Cardiac septum (tissue), 1 donor: ENCODE results near the gene TATDN3. TPM values are rescaled to one million over a fixed set of nuclear protein-coding genes. Genes with fewer than 3 reads are reported as not detected.
"Not testable (repeated sequence)": the region's sequence is repeated elsewhere in the genome, so short reads cannot be mapped to it uniquely, and the experiment has no call there.

ENCODE experiments used
- DNase-seq: peaks from one replicate; pipeline ENCODE4 v3.0.0-alpha.2; 2020; ENCODE audit warnings: low spot score
- intact Hi-C: fragments of 100-400 bp; cut with DNase I; formaldehyde crosslinking; loops from one replicate; pipeline ENCODE4 v1.14.0; 2022
- total RNA-seq: library from RNA; stranded (reverse); fragmentation: NEBNext Ultra II Directional; extraction: Animal tissue kit (Norgen Biotek cat#: 25700); gene quantifications from one replicate; pipeline ENCODE4 v1.2.1, GENCODE V29; 2021
- donor health status: DM: no; HTN: no; CAD: no.

Gene TATDN3
- total RNA-seq, 1 donor from 2014 or later: 22.4 TPM

DNA sequence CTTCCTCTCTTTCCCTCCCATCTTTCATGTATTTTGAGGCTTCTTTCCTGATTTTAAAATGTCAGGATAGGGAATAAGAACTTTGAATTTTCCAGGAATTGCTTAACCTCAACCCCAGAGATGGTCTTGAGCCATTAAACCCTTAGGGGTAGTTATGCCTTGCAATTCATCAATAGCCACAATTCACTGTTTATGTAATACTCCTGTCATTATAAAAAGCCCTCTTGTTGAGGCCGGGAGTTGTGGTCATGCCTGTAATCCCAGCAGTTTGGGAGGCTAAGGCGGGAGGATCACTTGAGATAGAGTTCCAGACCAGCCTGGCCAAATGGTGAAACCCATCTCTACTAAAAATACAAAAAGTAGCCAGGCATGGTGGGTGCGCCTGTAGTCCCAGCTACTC lies 31.3 kb downstream of the TATDN3 start:
- no peak for DNase-seq
- intact Hi-C loops: no loop called here

DNA sequence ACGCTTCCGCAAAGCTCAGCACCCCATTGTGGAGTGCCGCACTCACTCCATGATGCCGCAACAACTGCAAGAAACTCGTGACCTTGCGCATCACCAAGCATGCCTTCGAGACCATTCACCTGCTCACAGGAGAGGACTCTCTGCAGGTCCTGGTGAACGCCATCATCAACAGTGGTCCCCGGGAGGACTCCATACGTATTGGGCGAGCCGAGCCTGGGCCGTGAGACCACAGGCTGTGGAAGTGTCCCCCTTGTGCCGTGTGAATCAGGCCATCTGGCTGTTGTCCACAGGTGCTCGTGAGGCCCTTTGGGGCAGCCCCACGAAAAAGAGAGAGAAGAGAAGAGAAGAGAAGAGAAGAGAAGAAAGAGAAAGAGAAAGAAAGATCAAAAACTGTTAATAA lies 32.5 kb downstream of the TATDN3 start:
- intact Hi-C loops: no loop called here

DNA sequence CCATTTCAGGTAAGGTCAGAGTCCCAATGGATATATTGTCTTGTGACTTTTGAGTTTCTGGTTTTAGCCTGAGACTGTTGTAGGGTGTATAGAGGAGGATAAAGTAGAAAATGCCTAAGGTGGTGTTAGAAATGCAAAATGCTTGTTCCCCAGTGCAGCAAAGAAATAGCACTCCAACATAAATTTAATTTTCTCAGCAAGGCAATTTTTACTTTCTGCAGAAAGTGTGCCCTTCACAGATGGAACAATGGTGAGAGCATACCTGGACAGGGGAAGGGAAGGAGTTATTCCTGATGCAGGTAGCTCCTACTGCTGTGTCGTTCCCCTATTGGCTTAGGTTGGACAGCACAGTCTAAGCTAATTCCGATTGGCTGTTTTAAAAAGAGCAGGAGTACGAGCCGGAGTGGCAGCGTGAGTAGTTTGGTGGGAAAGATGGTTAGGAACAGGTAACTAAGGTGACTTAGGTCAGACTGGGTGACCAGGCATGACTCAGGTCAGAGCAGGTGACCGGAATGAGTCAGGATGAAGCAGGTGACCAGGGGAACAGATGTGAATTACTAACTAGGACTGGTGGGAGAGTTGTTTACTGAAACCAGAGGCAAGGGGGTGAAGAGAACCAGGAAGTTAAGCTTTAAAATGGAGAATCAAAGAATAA lies 34.2 kb downstream of the TATDN3 start:
- intact Hi-C loops: no loop called here
- no peak for DNase-seq

More for the DNA sequence above, 32.5 kb downstream of the TATDN3 start:
- no peak for DNase-seq

DNA sequence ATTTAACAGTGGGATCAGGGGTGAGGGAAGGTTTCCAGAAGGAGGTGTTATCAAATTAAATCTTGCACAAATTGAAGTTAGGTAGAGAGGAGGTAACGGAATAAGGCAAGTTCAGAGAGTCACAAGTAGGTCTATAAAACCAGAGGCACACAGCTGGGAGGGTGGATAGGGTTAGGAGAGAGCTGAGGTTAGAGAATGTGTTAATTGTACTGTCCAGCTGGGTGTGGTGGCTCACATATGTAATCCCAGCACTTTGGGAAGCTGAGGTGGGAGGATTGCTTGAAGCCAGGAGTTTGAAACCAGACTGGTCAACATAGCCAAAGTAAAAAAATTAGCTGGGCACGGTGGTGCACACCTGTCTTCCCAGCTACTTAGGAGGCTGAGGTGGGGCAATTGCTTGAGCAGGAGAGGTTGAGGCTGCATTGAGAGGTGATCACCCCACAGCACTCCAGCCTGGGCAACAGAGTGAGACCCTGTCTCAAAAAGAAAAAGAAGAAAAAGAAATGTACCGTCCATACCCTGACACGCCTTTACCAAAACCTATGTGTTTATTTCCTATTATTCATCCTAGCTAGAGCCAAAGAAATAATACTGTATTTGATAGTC lies 35.6 kb downstream of the TATDN3 start:
- no peak for DNase-seq
- intact Hi-C loops: no loop called here

DNA sequence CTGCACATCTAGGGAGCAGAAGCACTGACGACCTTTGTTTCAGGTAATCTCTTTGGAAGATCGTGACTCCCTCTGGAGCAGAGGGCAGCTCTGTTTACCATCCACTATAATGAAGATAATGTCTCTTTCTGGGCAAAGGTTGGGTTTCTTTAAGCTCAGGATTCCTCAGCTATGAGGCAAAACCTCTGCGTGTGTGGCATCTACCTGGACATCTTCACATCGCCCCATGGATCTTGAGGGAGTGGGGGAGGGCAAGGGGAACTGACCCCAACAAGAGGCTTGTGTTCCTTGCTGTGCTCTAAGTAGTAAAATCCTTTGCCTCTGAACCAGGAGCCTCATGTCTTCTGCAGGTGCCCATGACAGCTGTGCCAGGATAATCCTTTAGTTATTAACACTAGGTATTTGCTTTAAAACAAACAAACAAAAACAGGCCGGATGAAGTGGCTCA lies 36.2 kb downstream of the TATDN3 start:
- DNase-seq: no peak
- intact Hi-C loops: no loop called here

DNA sequence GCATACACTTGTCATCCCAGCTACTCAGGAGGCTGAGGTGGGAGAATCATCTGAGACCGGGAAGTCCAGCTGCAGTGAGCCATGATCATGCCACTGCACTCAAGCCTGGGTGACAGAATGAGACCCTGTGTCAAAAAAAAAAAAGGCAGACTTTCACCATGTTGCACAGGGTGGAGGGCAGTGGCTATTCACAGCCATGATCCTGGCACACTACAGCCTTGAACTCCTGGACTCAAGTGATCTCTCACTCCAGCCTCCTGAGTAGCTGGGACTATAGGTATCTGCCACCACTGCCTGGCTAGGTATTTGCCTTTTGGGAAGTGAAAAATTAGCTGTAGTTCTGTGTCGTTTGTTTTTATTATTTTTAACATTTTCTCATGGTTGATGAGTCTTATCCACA lies 36.7 kb downstream of the TATDN3 start:
- intact Hi-C loops: no loop called here
- no peak for DNase-seq

DNA sequence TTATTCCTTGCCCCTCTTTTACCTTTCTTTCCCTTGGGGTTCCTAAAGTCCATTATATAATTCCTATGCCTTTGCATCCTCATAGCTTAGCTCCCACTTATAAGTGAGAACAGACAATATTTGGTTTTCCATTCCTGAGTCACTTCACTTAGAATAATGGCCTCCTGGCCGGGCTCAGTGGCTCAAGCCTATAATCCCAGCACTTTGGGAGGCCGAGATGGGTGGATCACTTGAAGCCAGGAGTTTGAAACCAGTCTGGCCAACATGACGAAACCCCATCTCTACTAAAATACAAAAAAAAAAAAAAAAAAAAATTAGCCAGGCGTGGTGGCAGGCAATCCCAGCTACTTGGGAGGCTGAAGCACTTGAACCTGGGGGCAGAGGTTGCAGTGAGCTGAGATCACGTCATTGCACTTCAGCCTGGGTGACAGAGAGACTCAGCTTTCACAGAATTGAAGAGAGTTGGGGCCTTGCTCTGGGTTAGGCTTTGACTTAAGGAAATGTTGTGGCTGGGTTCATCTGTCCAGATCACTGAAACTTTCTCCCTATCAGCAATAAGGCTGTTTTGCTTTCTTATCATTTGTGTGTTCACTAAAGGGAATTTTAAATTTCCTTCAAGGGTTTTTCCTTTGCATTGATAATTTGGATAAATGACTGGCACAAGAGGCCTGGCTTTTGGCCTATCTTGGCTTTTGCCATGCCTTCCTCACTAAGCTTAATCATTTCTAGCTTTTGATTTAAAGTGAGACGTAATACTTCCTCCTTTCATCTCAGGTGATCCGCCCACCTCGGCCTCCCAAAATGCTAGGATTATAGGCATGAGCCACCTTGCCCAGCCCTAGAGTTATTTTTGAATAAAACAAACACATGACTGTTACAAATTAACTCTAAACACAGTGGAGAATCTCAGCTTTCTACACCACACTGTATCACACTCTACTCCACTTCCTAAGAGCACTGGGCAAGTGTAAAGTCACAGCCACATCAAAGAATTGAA lies 41.8 kb downstream of the TATDN3 start:
- intact Hi-C loops: not testable (repeated sequence)

DNA sequence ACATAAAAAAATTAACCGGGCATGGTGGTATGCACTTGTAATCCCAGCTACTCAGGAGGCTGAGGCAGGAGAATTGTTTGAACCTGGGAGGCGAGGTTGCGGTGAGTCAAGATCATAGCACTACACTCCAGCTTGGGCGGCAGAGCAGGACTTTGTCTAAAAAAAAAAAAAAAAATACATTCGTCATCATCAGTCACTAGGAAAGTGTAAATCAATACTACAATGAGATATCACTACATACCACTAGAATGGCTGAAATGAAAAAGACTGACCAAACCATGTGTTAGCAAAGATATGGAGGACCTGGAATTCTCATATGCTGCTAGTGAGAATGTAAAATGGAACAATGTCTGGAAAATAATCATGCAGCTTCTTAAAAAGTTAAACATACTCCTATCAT lies 46.5 kb downstream of the TATDN3 start:
- no peak for DNase-seq
- intact Hi-C loops: no loop called here

More for the DNA sequence above, 41.8 kb downstream of the TATDN3 start:
- DNase-seq: not testable (repeated sequence)

DNA sequence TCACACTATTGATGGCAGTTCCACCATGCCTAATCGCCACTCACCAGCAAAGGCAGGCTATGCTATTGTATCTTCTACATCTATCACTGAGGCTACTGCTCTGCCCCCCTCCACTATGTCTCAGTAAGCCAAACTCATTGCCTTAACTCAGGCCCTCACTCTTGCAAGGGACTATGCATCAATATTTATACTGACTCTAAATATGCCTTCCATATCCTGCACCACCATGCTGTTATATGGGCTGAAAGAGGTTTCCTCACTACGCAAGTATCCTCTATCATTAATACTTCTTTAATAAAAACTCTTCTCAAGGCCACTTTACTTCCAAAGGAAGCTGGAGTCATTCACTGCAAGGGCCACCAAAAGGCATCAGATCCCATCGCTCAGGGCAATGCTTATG lies 52.8 kb downstream of the TATDN3 start:
- DNase-seq, intact Hi-C loops: not testable (repeated sequence)

DNA sequence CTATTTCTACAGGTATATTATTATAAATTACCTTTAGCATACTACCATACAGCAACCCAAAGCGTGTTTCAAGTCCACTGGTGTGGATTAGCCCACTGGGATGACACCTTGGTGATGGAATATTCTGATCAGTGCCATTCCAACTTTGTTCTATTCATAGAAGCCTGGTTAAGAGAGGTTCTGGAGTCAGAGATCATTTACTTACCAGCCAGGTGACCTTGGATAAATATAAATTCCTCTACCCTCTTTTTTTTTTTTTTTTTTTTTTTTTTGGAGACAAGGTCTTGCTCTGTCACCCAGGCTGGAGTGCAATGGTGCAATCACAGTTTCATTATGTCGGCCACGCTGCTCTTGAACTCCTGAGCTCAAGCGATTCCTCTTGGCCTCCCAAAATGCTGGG lies 55.9 kb downstream of the TATDN3 start, which contains the start of gene SPATA45:
TSS of gene SPATA45 (minus strand) at position 101 of the 400 bp plus-strand sequence. CDS start 11,500 bp downstream, outside the sequence.
- DNase-seq: no peak
- intact Hi-C loops: no loop called here

DNA sequence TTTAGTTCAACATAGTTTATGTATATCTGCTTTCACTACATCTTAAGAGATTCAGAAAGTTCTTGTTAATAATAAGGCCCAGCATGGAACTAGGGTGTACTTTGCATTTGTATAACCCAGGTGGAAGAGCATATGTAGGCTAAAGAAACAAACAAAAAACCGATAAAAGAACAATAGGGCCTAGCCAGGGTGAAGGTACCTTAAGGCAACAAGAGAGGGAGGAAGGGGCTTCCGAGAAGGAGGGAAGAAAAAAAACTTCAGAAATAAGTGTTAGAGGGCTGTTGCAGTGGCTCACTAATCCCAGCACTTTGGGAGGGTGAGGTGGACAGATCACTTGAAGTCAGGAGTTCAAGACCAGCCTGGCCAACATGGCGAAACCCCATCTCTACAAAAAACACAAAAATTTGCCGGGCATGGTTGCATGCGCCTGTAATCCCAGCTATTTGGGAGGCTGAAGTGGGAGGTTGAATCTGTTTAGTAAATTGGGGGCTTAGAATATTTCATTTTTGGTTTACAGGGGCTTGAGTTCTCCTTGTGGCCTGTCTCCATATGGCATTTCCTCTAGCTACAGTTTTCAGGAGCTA lies 60.5 kb downstream of the TATDN3 start:
- intact Hi-C loops: no loop called here
- no peak for DNase-seq

DNA sequence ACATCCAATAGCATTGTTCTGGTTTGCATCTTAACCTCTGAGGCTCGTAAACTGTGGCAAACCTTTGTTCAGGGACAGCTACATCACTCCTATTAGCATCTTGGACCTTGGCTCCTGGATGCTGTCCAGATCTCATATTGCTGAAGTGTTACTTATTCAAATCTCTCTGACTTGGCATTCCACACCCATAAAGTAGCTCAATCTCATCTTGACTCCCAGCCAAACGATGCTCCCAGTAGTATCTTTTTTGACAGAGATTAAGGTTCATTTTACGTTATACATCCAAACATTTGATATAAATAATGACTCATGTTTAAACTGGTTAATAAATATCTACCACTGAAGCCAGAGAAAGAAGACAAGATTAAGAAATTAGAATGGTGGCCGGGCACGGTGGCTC lies 62.0 kb downstream of the TATDN3 start:
- DNase-seq: no peak
- intact Hi-C loops: no loop called here

DNA sequence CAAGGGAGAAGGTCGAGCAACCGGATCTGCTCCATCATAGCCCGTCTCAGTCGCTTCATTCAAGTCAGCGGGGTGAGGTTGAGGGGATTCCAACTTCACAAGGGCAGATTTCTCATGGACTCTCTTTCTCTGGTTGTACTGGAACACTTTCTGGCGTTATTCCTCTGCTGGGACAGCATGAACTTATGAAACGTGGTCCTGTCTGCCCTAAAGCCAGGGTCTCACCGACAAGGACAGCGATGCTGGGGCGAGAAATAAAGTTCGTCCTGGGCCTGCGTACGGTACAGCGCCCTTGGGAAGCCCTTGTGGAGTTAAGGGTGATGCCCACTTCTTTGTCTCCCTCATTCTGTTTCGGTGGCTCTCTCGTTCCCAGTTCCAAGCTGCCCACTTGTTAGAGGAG lies 65.1 kb downstream of the TATDN3 start:
- DNase-seq: no peak
- intact Hi-C loops: loop anchor here (5.0 kb wide), 1 partner anchor 64 kb away; the partner anchor contains the start of genes NSL1 and TATDN3

DNA sequence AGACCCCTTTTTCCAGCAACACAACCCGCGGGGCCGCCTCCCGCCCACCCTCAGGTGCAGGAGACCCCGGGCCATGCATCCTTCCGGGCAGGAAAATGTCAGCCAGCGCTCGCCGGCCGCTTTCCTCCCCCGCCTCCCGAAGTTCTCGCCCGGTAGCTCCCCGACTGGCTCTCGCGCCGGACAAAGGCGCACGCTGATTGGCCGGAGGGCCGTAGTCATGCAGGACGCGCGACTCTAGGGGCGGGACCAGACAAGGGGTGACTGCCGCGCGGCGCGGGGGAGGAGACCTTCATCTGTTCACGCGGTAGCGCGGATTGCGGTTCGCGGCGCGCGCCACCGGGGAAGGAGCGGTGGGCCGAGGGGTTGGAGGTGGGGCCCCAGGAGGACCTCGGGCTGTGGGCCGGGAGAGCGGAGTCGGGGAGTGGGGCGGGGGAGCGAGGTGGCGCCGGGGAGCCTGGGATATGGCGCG lies 66.3 kb downstream of the TATDN3 start, which contains the start of gene FLVCR1:
TSS of gene FLVCR1 (plus strand) at position 284 of the 469 bp plus-strand sequence. CDS start at position 462, 178 bp downstream.
- intact Hi-C loops: loop anchor here (5.0 kb wide), 1 partner anchor 66 kb away; the partner anchor contains the start of genes NSL1 and TATDN3
- peak; percentile 100 for DNase-seq

DNA sequence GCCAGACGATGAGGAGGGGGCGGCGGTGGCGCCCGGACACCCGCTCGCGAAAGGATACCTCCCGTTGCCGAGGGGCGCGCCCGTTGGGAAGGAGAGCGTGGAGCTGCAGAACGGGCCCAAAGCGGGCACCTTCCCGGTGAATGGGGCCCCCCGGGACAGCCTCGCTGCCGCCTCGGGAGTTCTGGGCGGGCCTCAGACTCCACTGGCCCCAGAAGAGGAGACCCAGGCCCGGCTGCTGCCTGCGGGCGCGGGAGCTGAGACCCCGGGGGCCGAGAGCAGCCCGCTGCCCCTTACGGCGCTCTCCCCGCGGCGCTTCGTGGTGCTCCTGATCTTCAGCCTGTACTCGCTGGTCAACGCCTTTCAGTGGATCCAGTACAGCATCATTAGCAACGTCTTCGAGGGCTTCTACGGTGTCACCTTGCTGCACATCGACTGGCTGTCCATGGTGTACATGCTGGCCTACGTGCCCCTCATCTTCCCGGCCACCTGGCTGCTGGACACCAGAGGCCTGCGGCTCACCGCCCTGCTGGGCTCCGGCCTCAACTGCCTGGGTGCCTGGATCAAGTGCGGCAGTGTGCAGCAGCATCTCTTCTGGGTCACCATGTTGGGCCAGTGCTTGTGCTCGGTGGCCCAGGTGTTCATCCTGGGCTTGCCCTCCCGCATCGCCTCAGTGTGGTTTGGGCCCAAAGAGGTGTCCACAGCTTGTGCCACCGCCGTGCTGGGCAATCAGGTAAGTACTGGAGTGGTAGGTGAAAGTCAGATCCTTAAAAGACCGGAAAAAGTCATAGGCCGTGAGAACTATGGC lies 67.0 kb downstream of the TATDN3 start:
- intact Hi-C loops: loop anchor here (5.0 kb wide), 1 partner anchor 66 kb away; the partner anchor contains the start of genes NSL1 and TATDN3
- peak; percentile 78 for DNase-seq

DNA sequence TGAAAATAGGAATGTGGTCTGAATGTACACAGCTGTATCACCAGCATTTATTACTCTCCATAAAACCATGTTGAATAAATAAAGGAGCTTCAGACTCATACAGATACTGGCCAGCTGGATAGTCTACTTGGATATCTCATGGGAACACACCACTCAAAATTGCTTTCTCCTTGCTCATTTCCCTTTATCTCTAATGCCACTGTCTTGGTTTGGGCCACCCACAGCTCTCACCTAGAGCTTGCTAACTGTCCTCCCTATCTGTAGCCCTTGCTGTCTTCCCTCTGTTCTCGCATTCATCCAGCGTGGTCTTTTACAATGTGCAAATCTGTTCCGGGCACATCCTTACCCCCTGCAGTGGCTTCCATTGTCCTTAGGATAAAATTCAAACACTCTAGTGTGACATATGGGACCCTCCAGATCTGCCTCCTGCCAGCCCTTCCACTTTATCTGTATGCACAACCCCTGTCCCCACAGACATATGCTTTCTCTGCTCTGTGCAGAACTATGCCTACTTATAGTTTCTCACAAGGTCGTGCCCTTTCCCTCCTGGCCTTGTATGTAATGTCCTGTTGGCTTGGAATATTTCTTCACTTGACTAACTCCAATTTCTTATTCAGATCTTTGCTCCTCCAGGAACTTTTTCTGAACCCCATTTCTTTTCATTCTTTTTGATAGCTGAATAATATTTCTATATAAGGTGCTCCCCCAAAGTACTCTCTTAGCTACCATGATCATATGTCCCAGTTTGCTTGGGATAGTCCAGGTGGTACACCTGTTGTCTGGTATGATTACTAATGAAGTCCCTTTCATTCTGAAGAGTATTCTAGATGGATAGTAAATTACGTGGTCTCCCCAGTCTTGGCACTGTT lies 69.3 kb downstream of the TATDN3 start:
- DNase-seq: no peak
- intact Hi-C loops: no loop called here

DNA sequence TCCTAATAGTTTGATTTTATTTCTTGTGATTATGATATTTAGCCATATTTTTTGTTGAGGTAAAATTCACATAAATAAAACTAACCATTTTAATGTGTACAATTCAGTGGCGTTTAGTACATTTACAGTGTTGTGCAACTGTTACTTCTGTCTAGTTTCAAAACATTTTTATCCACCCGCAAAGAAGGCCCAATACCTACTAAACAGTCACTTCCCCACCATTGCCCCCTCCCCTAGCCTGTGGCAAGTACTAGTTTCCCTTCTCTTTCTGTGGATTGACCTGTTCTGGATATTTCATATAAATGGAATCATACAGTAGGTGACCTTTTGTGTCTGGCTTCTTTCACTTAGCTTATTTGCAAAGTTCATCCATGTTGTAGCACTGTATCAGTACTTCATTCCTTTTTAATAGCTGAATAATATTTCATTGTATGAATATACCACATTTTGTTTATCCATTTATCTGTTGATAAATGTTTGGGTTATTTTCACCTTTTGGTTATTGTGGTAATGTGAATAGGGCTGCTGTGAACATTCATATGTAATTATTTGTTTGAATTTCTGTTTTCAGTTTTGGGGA lies 70.5 kb downstream of the TATDN3 start:
- intact Hi-C loops: no loop called here
- DNase-seq: no peak
